ENCODE data around the gene MATR3. TPM values are rescaled to one million over a fixed set of nuclear protein-coding genes. Genes with fewer than 3 reads are reported as not detected.

MATR3 gene
- total and polyA plus RNA-seq, 2 donors (not counting 1 experiment from before 2014, with no cell fraction given), result 175 to 183 TPM

- no peaks in the 10 kb centered on the region for H3K4me1 ChIP-seq (ENCODE audit: control insufficient read depth, extremely low read depth, insufficient read depth, low read length)
- no peak overlapping the region for H3K4me3 ChIP-seq (replicated peaks in 1 of 4; ENCODE audit: control extremely low read depth in 1 of 4, insufficient read depth in 1 of 4, low read depth in 3 of 4, low read length in 4 of 4)
- TF ChIP-seq EZH2 (IDR thresholded peaks at IDR 0.05; ENCODE audit: low read length, missing control alignments) (no peak), CTCF (conservative IDR thresholded peaks at IDR 0.05 in 1 of 2, IDR thresholded peaks at IDR 0.05 in 1 of 2; ENCODE audit: low read depth in 1 of 2, low read length in 2 of 2) (no peak)
- no peaks in the 10 kb centered on the region for H4K20me1 ChIP-seq (ENCODE audit: control insufficient read depth, extremely low read depth, insufficient read depth, low read length)
- H3K9me3 ChIP-seq (ENCODE audit: control insufficient read depth, insufficient read depth, low read depth, low read length), result no peaks in the 10 kb centered on the region
- H3K27ac ChIP-seq (ENCODE audit: insufficient read depth, low read length), result no peak overlapping the region
- H3K9ac ChIP-seq (ENCODE audit: insufficient read depth, low read length), result no peak overlapping the region
- H3K79me2 ChIP-seq (ENCODE audit: control insufficient read depth, insufficient read depth, low read length), result no peaks in the 10 kb centered on the region
- no peak overlapping the region for H2AFZ ChIP-seq (ENCODE audit: low read length)
- no peak overlapping the region for H3K4me2 ChIP-seq (ENCODE audit: extremely low read depth, insufficient read depth, low read length)
- H3K27me3 ChIP-seq (ENCODE audit: control insufficient read depth, insufficient read depth, low read length), result no peaks in the 10 kb centered on the region
- no peaks in the 10 kb centered on the region for H3K36me3 ChIP-seq (ENCODE audit: control insufficient read depth, insufficient read depth, low read length)
- DNase-seq (ENCODE audit: low read depth in 2 of 2), result no peak
Measured at GRCh38 chr5:139378941-139379361, 85.4 kb downstream of the MATR3 start.

- Histone ChIP-seq H3K4me1 (ENCODE audit: control insufficient read depth, extremely low read depth, insufficient read depth, low read length) (no peaks in the 10 kb centered on the region), H3K36me3 (ENCODE audit: control insufficient read depth, insufficient read depth, low read length) (no peaks in the 10 kb centered on the region), H4K20me1 (ENCODE audit: control insufficient read depth, extremely low read depth, insufficient read depth, low read length) (no peaks in the 10 kb centered on the region), H3K4me3 (replicated peaks in 1 of 4; ENCODE audit: control extremely low read depth in 1 of 4, insufficient read depth in 1 of 4, low read depth in 3 of 4, low read length in 4 of 4) (no peak overlapping the region), H3K79me2 (ENCODE audit: control insufficient read depth, insufficient read depth, low read length) (no peaks in the 10 kb centered on the region), H3K9ac (ENCODE audit: insufficient read depth, low read length) (no peak overlapping the region), H3K27ac (ENCODE audit: insufficient read depth, low read length) (no peak overlapping the region), H2AFZ (ENCODE audit: low read length) (no peak overlapping the region), H3K4me2 (ENCODE audit: extremely low read depth, insufficient read depth, low read length) (no peak overlapping the region), H3K27me3 (ENCODE audit: control insufficient read depth, insufficient read depth, low read length) (no peaks in the 10 kb centered on the region), H3K9me3 (ENCODE audit: control insufficient read depth, insufficient read depth, low read depth, low read length) (no peaks in the 10 kb centered on the region)
- no peak for DNase-seq (ENCODE audit: low read depth in 2 of 2)
- no peak for TF ChIP-seq CTCF (conservative IDR thresholded peaks at IDR 0.05 in 1 of 2, IDR thresholded peaks at IDR 0.05 in 1 of 2; ENCODE audit: low read depth in 1 of 2, low read length in 2 of 2)
- TF ChIP-seq EZH2 (IDR thresholded peaks at IDR 0.05; ENCODE audit: low read length, missing control alignments), result no peak
Measured at GRCh38 chr5:139379626-139380449, 86.3 kb downstream of the MATR3 start.

Other genes with a start within 250 kb of the MATR3 start
- 59.8 and 85.5 TPM in 2 replicates for gene SIL1, start 95.4 kb upstream of the MATR3 start, total RNA-seq
- 52.6 and 66.4 TPM in 2 replicates for gene SIL1, start 95.4 kb upstream of the MATR3 start, polyA plus RNA-seq
- 59.0 and 68.1 TPM in 2 replicates for gene PAIP2, start 48.1 kb downstream of the MATR3 start, total RNA-seq
- 79.6 and 105 TPM in 2 replicates for gene PAIP2, start 48.1 kb downstream of the MATR3 start, polyA plus RNA-seq
- gene SLC23A1, start 89.6 kb downstream of the MATR3 start, total RNA-seq, result not detected in 2 replicates
- not detected in 2 replicates for gene SLC23A1, start 89.6 kb downstream of the MATR3 start, polyA plus RNA-seq
- 0.17 TPM in 1 of 2 replicates, not detected in the other for gene MZB1, start 96.2 kb downstream of the MATR3 start, total RNA-seq
- not detected in 2 replicates for gene MZB1, start 96.2 kb downstream of the MATR3 start, polyA plus RNA-seq
- gene PROB1, start 101.4 kb downstream of the MATR3 start, total RNA-seq, result 0.77 and 1.5 TPM in 2 replicates
- 0.34 and 0.43 TPM in 2 replicates for gene PROB1, start 101.4 kb downstream of the MATR3 start, polyA plus RNA-seq
- 6.4 and 7.4 TPM in 2 replicates for gene SPATA24, start 110.3 kb downstream of the MATR3 start, total RNA-seq
- gene SPATA24, start 110.3 kb downstream of the MATR3 start, polyA plus RNA-seq, result 5.3 and 5.6 TPM in 2 replicates
- gene DNAJC18, start 145.8 kb downstream of the MATR3 start, total RNA-seq, result 12.6 and 13.6 TPM in 2 replicates
- 9.4 and 14.6 TPM in 2 replicates for gene DNAJC18, start 145.8 kb downstream of the MATR3 start, polyA plus RNA-seq
- not detected in 2 replicates for gene ECSCR, start 169.0 kb downstream of the MATR3 start, total RNA-seq
- gene ECSCR, start 169.0 kb downstream of the MATR3 start, polyA plus RNA-seq, result 0.18 and 0.24 TPM in 2 replicates
- not detected in 2 replicates for gene SMIM33, start 177.3 kb downstream of the MATR3 start, total RNA-seq
- gene SMIM33, start 177.3 kb downstream of the MATR3 start, polyA plus RNA-seq, result not detected in 2 replicates
- gene STING1, start 189.0 kb downstream of the MATR3 start, total RNA-seq, result 35.7 and 70.2 TPM in 2 replicates
- 70.9 and 78.4 TPM in 2 replicates for gene STING1, start 189.0 kb downstream of the MATR3 start, polyA plus RNA-seq

Measured in fibroblast of lung (primary cell).